Articular chondrocyte of knee joint (primary cell): ENCODE data around the gene CCDC87. TPM values are rescaled to one million over a fixed set of nuclear protein-coding genes. Genes with fewer than 3 reads are reported as not detected.

Experiments used
- small RNA-seq: library from RNA; depleted of rRNA; stranded (forward); fragments of <200 nt; gene quantifications from one replicate; pipeline ENCODE3, GENCODE V24; 2012
- total RNA-seq: library from RNA; depleted of rRNA; stranded (reverse); fragments of >200 nt; gene quantifications from 2 replicates; pipeline ENCODE4 v1.2.3, GENCODE V29; 2012

The CCDC87 gene, protein sequence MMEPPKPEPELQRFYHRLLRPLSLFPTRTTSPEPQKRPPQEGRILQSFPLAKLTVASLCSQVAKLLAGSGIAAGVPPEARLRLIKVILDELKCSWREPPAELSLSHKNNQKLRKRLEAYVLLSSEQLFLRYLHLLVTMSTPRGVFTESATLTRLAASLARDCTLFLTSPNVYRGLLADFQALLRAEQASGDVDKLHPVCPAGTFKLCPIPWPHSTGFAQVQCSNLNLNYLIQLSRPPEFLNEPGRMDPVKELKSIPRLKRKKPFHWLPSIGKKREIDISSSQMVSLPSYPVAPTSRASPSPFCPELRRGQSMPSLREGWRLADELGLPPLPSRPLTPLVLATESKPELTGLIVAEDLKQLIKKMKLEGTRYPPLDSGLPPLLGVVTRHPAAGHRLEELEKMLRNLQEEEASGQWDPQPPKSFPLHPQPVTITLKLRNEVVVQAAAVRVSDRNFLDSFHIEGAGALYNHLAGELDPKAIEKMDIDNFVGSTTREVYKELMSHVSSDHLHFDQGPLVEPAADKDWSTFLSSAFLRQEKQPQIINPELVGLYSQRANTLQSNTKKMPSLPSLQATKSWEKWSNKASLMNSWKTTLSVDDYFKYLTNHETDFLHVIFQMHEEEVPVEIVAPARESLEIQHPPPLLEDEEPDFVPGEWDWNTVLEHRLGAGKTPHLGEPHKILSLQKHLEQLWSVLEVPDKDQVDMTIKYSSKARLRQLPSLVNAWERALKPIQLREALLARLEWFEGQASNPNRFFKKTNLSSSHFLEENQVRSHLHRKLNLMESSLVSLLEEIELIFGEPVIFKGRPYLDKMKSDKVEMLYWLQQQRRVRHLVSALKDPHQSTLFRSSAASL
- 0.76 and 0.78 TPM in 2 replicates for total RNA-seq

DNA sequence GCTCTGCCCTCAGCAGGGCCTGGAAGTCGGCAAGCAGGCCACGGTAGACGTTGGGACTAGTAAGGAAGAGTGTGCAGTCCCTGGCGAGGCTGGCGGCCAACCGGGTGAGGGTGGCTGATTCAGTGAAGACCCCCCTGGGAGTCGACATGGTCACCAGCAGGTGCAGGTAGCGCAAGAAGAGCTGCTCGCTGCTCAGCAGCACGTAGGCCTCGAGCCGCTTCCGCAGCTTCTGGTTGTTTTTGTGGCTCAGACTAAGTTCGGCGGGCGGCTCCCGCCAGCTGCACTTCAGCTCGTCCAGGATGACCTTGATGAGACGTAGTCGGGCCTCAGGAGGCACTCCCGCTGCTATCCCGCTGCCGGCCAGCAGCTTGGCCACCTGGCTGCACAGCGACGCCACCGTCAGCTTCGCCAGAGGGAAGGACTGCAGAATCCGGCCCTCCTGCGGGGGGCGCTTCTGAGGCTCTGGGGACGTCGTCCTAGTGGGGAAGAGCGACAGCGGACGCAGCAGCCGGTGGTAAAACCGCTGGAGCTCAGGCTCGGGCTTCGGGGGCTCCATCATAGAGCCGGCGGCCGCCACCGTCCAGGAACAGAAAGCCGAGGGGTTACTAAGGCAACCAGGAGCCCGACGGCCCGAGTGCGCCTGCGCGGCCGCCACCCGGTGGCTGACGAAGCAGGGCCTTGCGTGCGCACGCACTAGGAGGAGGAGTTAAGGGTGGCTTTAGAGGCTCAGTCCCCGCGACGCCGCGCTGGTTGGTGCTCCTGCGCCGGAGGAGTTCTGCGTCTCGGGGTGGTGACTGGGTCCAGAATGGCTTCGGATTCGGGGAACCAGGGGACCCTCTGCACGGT is at the start of gene CCDC87, which contains the start of gene CCS:
CCDC87 (minus strand) TSS at position 607 of the 846 bp plus-strand sequence; CDS start at position 559, 48 bp downstream.
CCS (plus strand) TSS at position 729 of the 846 bp plus-strand sequence; CDS start at position 806, 77 bp downstream.

DNA sequence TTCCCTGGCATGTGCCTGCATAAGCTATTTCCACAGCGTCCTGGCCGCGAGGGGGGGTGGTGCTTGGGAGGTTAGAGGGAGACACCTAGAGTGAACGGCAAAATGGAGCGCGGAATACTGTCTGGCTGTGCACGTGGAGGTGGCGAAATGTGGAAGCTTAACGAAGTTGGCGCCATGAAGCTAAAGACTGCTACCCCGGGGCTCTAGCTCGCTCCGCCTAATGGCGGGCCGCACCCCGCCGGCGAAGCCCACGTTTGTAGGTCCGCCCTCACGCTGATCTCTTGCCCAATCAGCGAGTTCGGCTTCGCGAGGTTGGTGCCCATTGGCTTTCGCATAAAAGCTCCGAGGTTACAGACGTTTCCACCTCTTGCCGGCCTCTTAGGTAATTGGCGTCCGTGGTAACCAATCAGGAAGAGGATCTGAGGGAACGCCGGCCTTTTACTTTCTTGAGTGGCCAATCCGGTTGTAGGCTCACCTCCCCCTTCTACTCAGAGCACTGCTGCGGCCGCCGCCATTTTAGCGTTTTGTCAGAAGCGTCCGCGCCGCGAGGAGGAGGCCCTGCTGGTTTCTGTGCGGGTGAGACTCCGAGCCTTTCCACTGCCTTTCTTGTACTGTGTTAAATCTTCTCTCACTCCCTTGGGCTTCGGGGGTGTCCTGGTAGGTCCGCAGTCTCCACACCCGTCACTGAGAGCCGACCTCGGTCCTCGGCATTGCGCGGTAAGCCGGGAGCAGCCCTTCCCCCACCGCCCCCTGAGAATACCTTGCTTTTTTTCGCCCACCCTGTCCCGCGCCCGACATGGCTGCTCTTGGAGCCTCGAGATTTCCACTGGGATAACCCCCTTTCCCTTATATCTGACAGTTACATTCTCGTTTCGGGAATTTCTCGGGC is 45.6 kb upstream of the CCDC87 start, which contains the start of gene RBM4:
RBM4 (plus strand) TSS at position 527 of the 889 bp plus-strand sequence. CDS start 1,009 bp downstream, outside the sequence.

DNA sequence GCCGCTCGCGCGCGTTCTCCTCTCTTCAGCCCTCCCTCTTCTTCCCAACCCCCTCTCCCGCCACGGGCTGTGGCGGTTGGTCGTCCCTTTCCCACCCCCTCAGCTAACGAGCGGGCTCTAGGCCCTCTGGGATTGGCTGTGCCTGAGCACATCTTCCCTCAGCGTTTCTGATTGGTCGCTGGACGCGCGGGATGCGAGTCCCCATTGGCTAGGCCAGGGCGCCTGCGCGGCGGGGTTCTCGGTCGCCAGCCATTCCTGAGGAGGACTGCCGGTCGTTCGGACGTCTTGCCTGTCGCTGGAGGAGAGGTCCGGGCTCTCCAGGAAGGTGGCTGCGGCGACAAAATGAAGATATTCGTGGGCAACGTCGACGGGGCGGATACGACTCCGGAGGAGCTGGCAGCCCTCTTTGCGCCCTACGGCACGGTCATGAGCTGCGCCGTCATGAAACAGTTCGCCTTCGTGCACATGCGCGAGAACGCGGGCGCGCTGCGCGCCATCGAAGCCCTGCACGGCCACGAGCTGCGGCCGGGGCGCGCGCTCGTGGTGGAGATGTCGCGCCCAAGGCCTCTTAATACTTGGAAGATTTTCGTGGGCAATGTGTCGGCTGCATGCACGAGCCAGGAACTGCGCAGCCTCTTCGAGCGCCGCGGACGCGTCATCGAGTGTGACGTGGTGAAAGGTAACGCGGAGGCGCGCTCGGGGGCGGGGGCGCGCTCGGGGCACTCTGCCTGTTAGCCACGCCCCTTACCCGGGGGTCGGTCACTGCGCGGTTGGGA is 23.7 kb upstream of the CCDC87 start, which contains the start of gene RBM14:
RBM14 (plus strand) TSS at position 252 of the 776 bp plus-strand sequence; CDS start at position 343, 91 bp downstream.

DNA sequence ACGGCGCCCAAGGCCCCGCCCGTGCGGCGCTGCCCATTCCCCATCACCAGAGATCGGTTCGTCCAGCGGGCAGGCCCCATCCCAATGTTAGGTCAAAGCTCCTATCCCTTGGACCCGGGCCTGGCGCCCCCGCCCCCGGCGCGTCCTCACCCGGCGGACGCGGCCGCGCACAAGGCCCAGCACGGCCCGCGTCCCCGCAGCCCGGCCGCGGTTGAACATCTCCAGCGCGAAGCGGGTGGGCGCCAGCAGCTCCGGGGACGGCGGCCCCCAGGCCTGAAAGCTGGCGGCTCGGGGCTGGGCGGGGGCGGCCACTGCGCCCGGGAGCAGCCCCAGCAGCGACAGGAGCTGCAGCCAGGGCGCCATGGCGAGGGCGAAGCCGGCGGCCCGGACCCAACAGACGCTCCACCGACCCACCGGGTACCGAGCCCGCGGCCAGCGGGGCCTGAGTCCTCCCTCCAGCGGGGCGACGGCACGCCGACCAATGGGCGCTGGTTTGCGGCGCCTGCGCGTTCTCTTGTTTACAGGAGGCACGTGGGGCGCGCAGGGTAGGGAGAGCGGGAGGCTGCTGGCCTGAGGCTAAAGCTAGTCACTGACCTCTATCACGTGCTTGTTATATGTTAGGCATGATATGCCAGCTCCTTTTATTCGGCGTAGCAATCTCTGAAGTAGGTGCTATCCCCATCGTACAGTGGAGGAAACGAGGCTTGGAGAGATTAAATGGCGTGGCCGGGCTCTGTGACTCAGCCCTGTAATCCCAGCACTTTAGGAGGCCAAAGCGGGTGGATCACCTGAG is 24.5 kb downstream of the CCDC87 start, which contains the start of gene CTSF:
CTSF (minus strand) TSS at position 483 of the 793 bp plus-strand sequence; CDS start at position 363, 120 bp downstream.

DNA sequence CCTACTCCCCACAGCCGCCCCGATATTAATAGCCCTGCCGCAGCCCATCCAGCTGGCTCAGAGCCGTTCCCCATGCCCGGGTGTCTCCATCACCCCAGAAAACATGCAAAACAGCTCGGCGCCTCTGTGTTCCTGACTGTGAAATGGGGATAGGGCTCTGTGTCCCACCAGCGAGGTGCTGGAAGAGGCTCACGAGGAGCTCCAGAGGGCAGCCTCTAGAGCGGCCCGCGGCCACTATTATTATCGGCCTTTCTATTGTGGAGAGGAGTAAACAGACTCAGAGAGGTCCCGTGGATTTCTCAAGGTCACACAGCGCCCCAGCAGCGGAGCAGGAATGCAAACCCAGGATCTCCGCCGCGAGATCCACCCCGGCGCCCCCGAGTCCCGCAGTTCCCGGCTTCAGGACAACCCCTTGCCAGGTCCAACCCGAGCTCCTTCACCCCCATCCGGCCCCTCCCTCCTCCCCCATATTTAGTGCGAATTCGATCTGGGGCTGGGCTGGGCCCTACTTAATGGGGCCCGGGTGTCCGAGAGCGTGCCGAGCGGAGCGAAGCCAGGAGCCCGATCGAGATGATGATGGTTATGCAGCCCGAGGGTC is 46.4 kb downstream of the CCDC87 start, which contains the start of gene ACTN3:
ACTN3 (plus strand) TSS at position 536 of the 598 bp plus-strand sequence; CDS start at position 571, 35 bp downstream.

DNA sequence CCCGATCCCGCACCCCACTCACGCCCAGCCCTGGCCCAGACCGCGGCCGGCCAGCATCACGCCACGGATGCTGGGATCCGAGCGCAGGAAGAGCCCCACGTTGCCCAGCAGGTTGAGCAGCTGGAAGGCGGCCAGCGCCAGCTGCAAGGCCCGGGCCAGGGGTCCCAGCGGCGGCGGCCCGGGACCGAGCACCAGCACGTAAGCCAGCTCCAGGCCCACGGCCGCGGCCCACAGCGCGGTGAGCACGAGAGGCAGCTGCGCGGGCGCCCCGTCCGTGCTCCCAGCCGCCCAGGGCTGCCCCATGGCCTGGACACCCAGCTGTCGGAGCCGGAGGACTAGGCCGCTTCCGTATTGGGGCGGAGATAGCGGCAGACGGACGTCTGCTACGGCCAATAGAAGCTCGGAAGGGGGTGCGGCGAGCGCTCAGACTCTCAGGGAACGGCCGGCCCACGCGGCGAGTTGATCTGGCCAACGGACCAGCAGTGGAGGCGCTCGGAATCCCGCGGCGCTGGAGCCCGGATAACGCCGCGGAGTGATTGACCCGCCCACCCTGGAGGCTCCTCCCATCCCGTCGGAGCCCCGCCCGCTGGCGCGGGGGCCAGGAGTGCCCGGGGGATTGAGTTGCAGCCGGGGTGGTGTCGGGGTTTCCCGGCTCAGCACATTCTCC is 47.0 kb downstream of the CCDC87 start, which contains the start of gene ZDHHC24:
ZDHHC24 (minus strand) TSS at position 348 of the 667 bp plus-strand sequence; CDS start at position 303, 45 bp downstream.

Small RNA genes lying within 50 kb of the gene (small RNA-seq; reads per million reads assigned to genes)
- not detected for gene RNU4-39P

Other genes starting within 250 kb of the CCDC87 start
- 36.4 and 38.0 TPM in 2 replicates for gene BRMS1, start 248.0 kb downstream of the CCDC87 start, total RNA-seq
- gene B4GAT1, start 245.4 kb downstream of the CCDC87 start, total RNA-seq, result 14.5 and 18.1 TPM in 2 replicates
- gene SLC29A2, start 221.3 kb downstream of the CCDC87 start, total RNA-seq, result 0.11 and 0.13 TPM in 2 replicates
- gene NPAS4, start 172.0 kb downstream of the CCDC87 start, total RNA-seq, result under 0.01 TPM in 1 of 2 replicates, not detected in the other
- gene MRPL11, start 154.2 kb downstream of the CCDC87 start, total RNA-seq, result 36.5 and 45.6 TPM in 2 replicates
- 8.8 and 10.1 TPM in 2 replicates for gene PELI3, start 126.2 kb downstream of the CCDC87 start, total RNA-seq
- gene DPP3, start 112.6 kb downstream of the CCDC87 start, total RNA-seq, result 27.1 and 33.2 TPM in 2 replicates
- 37.8 and 52.4 TPM in 2 replicates for gene BBS1, start 82.4 kb downstream of the CCDC87 start, total RNA-seq
- 7.7 and 9.5 TPM in 2 replicates for gene ZDHHC24, start 47.0 kb downstream of the CCDC87 start, total RNA-seq
- gene ACTN3, start 46.2 kb downstream of the CCDC87 start, total RNA-seq, result under 0.01 and 0.11 TPM in 2 replicates
- 26.3 and 26.8 TPM in 2 replicates for gene CTSF, start 24.5 kb downstream of the CCDC87 start, total RNA-seq
- gene CCS, start 122 bp upstream of the CCDC87 start, total RNA-seq, result 27.7 and 39.3 TPM in 2 replicates
- 26.5 and 30.6 TPM in 2 replicates for gene RBM14, start 23.6 kb upstream of the CCDC87 start, total RNA-seq
- gene RBM4, start 45.6 kb upstream of the CCDC87 start, total RNA-seq, result 84.2 and 86.1 TPM in 2 replicates
- 16.9 and 22.2 TPM in 2 replicates for gene RBM4B, start 84.8 kb upstream of the CCDC87 start, total RNA-seq
- 0.43 and 0.91 TPM in 2 replicates for gene SPTBN2, start 136.2 kb upstream of the CCDC87 start, total RNA-seq